Measurements from ENCODE around the gene GABPB1. TPM values are rescaled to one million over a fixed set of nuclear protein-coding genes. Genes with fewer than 3 reads are reported as not detected.

The GABPB1 gene
- total RNA-seq, 6 experiments from 2014 or later, result 5.4 to 10.5 (median 9.4) TPM

GRCh38 chr15:50228866-50229265, 126.1 kb downstream of the GABPB1 start:
- Histone ChIP-seq H3K27ac (no peak overlapping the region), H3K27me3 (no peaks in the 10 kb centered on the region), H3K4me3 (no peak overlapping the region), H3K9me3 (no peaks in the 10 kb centered on the region), H3K4me1 (peaks cover 0 to 50% (median 19%) of the 10 kb centered on the region in 4 donors), H3K36me3 (peaks cover 0 to 51% (median 10%) of the 10 kb centered on the region in 4 donors)
- no peak for TF ChIP-seq POLR2A (IDR thresholded peaks at IDR 0.05)
- no peak for TF ChIP-seq CTCF (IDR thresholded peaks at IDR 0.05)
- DNase-seq (no peak), ATAC-seq (no peak)
- intact Hi-C loops (cut with DNase I), result no loop called here
- WGBS (ENCODE audit: insufficient coverage, low coverage, low lambda C conversion rate, missing lambda C conversion rate), result 86% methylated on average over 3 of the region's 3 CpGs

- no peaks in the 10 kb centered on the region for H3K27me3 ChIP-seq
- peak; percentile 38 to 80 (median 54) for ATAC-seq
Observed at GRCh38 chr15:50227076-50227475, 127.9 kb downstream of the GABPB1 start.

GRCh38 chr15:50225938-50226337, 129.1 kb downstream of the GABPB1 start:
- TF ChIP-seq POLR2A (IDR thresholded peaks at IDR 0.05) (no peak), CTCF (IDR thresholded peaks at IDR 0.05) (no peak)
- Histone ChIP-seq H3K4me3 (no peak overlapping the region), H3K9me3 (no peaks in the 10 kb centered on the region), H3K27me3 (no peaks in the 10 kb centered on the region), H3K36me3 (peaks cover 0 to 48% (median 15%) of the 10 kb centered on the region in 4 donors), H3K27ac (peak overlapping the region in 2 of 3 donors; percentile 54 to 79), H3K4me1 (peaks cover 0 to 39% (median 18%) of the 10 kb centered on the region in 4 donors)
- intact Hi-C loops (cut with DNase I), result no loop called here
- ATAC-seq (peak; percentile 52 to 73 (median 54)), DNase-seq (no peak)
- 23% methylated on average over 3 of the region's 3 CpGs for WGBS (ENCODE audit: insufficient coverage, low coverage, low lambda C conversion rate, missing lambda C conversion rate)

More at GRCh38 chr15:50227076-50227475, 127.9 kb downstream of the GABPB1 start:
- WGBS (ENCODE audit: insufficient coverage, low coverage, low lambda C conversion rate, missing lambda C conversion rate), result 36% methylated on average over 5 of the region's 5 CpGs
- peaks cover 0 to 52% (median 15%) of the 10 kb centered on the region in 4 donors for H3K36me3 ChIP-seq
- intact Hi-C loops (cut with DNase I), result no loop called here
- H3K4me3 ChIP-seq, result no peak overlapping the region
- DNase-seq, result no peak
- no peaks in the 10 kb centered on the region for H3K9me3 ChIP-seq
- peaks cover 0 to 39% (median 18%) of the 10 kb centered on the region in 4 donors for H3K4me1 ChIP-seq
- peak overlapping the region in 2 of 3 donors; percentile 54 to 79 for H3K27ac ChIP-seq
- TF ChIP-seq POLR2A (IDR thresholded peaks at IDR 0.05) (no peak), CTCF (IDR thresholded peaks at IDR 0.05) (no peak)

Small RNA genes lying within 50 kb of the gene (small RNA-seq; reads per million reads assigned to genes)
- gene RNU6-94P, result 0 reads per million in 2 experiments

Other genes starting within 250 kb of the GABPB1 start
- 10 to 100 TPM in 1 of 6 experiments, 1 to 10 TPM in 5; 4.5 to 10.1 (median 6.7) TPM for gene ATP8B4, start 236.0 kb downstream of the GABPB1 start, total RNA-seq
- 100 to 1,000 TPM in 5 of 6 experiments, 10 to 100 TPM in 1; 76.8 to 366 (median 172) TPM for gene SLC27A2, start 173.0 kb downstream of the GABPB1 start, total RNA-seq
- under 1 TPM in 3 of 6 experiments, not detected in 3; 0.26 to 0.47 (median 0.34) TPM for gene HDC, start 89.5 kb downstream of the GABPB1 start, total RNA-seq
- gene USP8, start 69.2 kb upstream of the GABPB1 start, total RNA-seq, result 10 to 100 TPM; 26.0 to 38.7 (median 34.6) TPM
- under 1 TPM in 4 of 6 experiments, not detected in 2; 0.42 to 0.90 (median 0.72) TPM for gene USP50, start 191.5 kb upstream of the GABPB1 start, total RNA-seq